Inferior parietal cortex (tissue), 1 donor: ENCODE results near the gene MASP2.
"Not testable (repeated sequence)": the region's sequence is repeated elsewhere in the genome, so short reads cannot be mapped to it uniquely, and the experiment has no call there.

Experiments used
- DNase-seq: peaks from one replicate; pipeline ENCODE4 v3.0.0-alpha.2; 2016; ENCODE audit errors: extremely low spot score

Gene MASP2

DNA sequence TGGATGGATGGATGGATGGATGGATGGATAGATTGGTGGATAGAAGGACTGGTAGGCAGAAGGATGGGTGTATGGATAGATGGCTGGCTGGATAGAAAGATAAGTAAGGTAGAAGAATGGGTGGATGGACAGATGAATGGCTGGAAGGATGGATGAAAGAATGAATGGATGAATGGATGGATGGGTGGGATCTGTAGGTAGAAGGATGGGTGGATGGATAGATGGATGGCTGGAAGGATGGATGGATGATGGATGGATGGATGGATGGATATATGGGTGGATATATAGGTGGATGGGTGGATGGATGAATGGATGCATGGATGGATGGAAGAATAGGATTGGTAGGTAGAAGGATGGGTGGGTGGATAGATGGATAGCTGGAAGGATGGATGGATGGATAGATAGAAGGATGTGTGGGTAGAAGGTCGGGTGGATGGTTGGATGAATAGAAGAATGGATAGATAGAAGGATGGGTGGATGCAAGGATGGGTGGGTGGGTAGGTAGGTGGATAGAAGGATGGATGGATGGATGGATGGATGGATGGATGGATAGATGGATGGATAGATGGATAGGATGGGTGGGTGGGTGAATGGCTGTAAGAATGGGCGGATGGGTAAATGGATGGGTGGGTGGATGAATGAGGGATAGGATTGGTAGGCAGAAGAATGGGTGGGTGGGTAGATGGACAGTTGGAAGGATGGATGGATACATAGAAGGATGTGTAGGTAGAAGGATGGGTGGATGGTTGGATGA lies 7.5 kb downstream of the MASP2 start:
- no peak for DNase-seq

GRCh38 chr1:11037740-11038182 lies 9.3 kb downstream of the MASP2 start:
- DNase-seq, result peak; percentile 95

GRCh38 chr1:11037019-11037739 lies 9.9 kb downstream of the MASP2 start:
- DNase-seq, result not testable (repeated sequence)

GRCh38 chr1:11031624-11032262 lies 15.3 kb downstream of the MASP2 start:
- DNase-seq, result no peak

DNA sequence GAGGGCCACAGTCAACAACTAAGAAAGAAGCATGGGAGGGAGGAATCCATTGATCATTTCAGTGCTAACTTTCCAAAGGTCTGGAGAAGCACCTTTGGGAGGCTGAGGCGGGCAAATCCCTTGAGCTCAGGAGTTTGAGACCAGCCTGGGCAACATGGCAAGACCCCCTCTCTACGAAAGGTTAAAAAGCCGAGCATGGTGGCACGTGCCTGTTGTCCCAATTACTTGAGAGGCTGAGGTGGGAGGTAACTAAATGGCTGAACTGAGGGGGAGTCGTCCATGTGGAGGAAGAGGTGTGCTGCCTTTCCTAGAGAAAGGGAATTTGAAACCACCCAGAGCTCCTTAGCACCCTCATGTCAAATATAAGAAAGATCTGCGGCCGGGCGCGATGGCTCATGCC lies 16.2 kb downstream of the MASP2 start:
- DNase-seq, result no peak

GRCh38 chr1:11028018-11028417 lies 19.0 kb downstream of the MASP2 start:
- DNase-seq, result no peak

- DNase-seq, result no peak
Observed at GRCh38 chr1:11027316-11027715, 19.7 kb downstream of the MASP2 start.

DNA sequence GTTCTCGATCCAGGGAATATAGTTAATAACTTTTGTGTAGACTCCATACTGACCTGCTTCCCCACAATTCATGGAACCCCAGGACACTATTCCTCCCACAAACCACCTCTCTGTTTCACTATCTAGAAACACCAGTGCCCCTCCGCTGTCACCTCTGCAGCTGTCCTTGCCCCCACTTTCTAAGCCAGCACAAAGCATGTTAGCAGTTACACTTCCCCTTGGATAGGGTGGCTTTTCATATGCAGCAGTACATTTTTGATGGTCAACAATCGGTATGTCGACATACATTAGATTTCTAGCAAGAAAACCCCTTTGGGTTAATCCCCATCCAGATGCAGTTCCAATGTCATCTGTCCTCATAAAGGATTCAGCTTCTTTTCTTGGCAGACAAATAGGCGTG lies 20.1 kb downstream of the MASP2 start:
- no peak for DNase-seq

- DNase-seq, result no peak
Observed at GRCh38 chr1:11026052-11026451, 21.0 kb downstream of the MASP2 start.

GRCh38 chr1:11025618-11026017 lies 21.4 kb downstream of the MASP2 start:
- no peak for DNase-seq

GRCh38 chr1:11024874-11025203 lies 22.2 kb downstream of the MASP2 start:
- no peak for DNase-seq

DNA sequence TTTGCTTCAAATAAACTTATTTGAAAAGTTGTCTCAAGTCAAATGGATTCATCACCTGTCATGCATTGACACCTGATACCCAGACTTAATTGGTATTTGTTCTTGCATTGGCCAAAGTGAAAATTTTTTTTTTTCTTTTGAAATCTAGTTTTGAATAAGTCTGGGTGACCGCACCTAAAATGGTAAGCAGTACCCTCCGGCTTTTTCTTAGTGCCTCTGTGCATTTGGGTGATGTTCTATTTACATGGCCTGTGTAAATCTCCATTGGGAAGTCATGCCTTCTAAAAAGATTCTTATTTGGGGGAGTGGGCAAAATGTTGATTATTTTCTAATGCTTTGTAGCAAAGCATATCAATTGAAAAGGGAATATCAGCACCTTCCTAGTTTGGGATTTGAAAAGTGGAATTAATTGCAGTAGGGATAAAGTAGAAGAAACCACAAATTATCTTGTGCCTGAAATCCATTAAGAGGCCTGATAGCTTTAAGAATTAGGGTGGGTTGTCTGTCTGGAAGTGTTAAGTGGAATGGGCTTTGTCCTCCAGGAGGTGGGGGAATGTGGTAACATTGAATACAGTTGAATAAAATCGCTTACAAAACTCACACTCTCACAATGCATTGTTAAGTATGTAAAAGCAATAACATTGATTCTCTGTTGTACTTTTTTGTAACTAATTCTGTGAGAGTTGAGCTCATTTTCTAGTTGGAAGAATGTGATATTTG lies 22.7 kb downstream of the MASP2 start:
- no peak for DNase-seq

DNA sequence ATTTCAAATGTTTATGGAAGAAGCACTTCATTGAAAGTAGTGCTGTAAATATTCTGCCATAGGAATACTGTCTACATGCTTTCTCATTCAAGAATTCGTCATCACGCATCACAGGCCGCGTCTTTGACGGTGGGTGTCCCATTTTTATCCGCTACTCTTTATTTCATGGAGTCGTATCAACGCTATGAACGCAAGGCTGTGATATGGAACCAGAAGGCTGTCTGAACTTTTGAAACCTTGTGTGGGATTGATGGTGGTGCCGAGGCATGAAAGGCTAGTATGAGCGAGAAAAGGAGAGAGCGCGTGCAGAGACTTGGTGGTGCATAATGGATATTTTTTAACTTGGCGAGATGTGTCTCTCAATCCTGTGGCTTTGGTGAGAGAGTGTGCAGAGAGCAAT lies 23.8 kb downstream of the MASP2 start:
- no peak for DNase-seq

- no peak for DNase-seq
Observed at GRCh38 chr1:11019971-11020370, 27.1 kb downstream of the MASP2 start.

DNA sequence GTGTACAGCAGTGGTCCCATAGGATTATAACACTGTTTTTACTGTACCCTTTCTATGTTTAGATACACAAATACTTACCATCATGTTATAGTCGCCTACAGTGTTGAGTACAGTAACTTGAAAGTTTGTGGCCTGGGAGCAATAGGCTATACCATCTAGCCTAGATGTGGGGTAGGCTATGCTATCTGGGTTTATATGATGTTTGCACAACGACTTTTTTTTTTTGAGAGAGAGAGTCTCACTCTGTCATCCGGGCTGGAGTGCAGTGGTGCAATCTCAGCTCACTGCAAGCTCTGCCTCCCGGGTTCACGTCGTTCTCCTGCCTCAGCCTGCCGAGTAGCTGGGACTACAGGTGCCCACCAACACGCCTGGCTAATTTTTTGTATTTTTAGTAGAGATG lies 27.7 kb downstream of the MASP2 start:
- DNase-seq, result not testable (repeated sequence)

DNA sequence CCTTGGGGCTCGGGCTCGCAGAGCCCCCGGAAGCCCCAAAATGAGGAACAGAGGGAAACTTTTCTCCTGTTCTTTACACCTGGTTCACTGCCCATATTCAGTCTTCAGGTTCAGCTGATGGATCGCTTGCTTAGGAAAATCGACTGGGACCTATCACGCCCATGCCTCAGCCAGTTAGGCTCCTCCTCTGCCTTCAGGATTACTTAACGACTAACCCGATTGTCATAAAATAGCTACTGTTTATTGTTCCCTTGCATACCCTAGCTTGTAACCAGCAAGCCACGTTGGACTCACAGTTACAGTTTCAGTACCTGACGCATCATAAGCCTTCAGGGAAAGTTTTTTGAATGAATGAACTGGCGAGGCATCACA lies 33.9 kb downstream of the MASP2 start:
- DNase-seq, result no peak

- DNase-seq, result peak; percentile 88
Observed at GRCh38 chr1:11012260-11013159, 34.5 kb downstream of the MASP2 start, which contains the start of gene TARDBP. TSS of gene TARDBP (plus strand) at chr1:11012654. CDS start at chr1:11013728, 1,074 bp downstream.

DNA sequence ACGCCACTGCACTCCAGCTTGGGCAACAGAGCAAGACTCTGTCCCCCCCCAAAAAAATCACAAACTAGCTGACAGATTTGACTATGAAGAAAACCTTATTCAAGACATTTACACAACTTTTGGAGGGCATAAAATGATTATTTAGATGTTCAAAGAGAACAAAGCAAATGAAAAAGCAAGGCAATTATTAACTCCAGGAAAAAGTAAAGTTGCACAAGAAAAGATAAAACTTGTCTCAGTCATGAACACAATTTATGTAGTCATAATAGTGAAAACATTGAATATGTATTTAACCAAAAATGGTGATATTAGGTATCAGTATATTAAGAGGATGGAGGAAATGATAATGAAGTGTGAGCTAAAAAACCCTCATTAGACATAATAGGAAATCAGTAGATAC lies 46.5 kb downstream of the MASP2 start:
- no peak for DNase-seq

- no peak for DNase-seq
Observed at GRCh38 chr1:10996100-10996499, 50.9 kb downstream of the MASP2 start.

DNA sequence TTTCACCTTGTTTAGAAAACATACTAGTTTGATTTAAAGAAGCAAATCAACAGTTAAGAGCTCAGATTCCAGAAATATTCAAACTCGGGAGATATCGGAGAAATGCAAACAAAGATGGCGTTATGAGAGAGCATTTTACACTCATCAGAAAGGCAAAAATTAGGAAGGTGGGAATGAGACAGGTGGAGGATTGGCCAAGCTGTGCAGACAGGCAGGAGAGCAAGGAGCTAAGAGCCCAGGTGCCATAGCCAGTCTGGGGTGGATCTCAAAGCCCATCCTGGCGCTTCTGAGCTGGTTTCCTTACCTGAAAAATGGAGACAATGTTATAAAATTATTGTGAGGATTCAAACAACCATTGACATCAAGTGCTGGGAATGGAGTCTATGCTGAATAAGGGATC lies 54.2 kb downstream of the MASP2 start:
- no peak for DNase-seq

- DNase-seq, result not testable (repeated sequence)
Observed at GRCh38 chr1:10992004-10992403, 55.0 kb downstream of the MASP2 start.
